A673 (cell line): ENCODE data around the gene TMEM270. TPM values are rescaled to one million over a fixed set of nuclear protein-coding genes. Genes with fewer than 3 reads are reported as not detected.

ENCODE experiments used
- BruUV-seq: library from RNA; stranded (reverse); fragments of 400-500 nt; replicated peaks from 2 replicates; lab custom pipeline; 2021; lab: Mats Ljungman, UMichigan
- CTCF ChIA-PET: fragments of 300-600 bp; sonication (Branson Sonifier 250); formaldehyde crosslinking; loops from one replicate; lab custom pipeline; 2022; ENCODE audit warnings: antibody characterized with exemption; lab: Charles Lee
- POLR2A ChIA-PET: fragments of 300-600 bp; sonication (Branson Sonifier 250); formaldehyde crosslinking; loops from one replicate; lab custom pipeline; 2022; ENCODE audit warnings: antibody characterized with exemption; ENCODE audit not compliant: low non-redundant PET; lab: Charles Lee
- DNase-seq: peaks from one replicate; pipeline ENCODE4 v3.0.0-alpha.2; 2015; ENCODE audit warnings: low spot score
- H3K27ac ChIP-seq: fragments of 200-600 bp; sonication (generic); 2 replicates; pipeline ENCODE4 v1.5.1; 2016; ENCODE audit warnings: mixed run types, low read depth, mild to moderate bottlenecking, mixed read lengths, antibody characterized with exemption, low read length; ENCODE audit not compliant: poor library complexity, severe bottlenecking
- H3K27me3 ChIP-seq: fragments of 200-600 bp; sonication (generic); replicated peaks from 2 replicates; pipeline ENCODE4 v1.6.1; 2017; ENCODE audit warnings: mixed run types, low read depth, mild to moderate bottlenecking, mixed read lengths, antibody characterized with exemption, low read length; ENCODE audit not compliant: insufficient read depth, poor library complexity
- H3K36me3 ChIP-seq: fragments of 200-600 bp; sonication (generic); 2 replicates; pipeline ENCODE4 v1.6.1; 2016; ENCODE audit warnings: mixed run types, mild to moderate bottlenecking, mixed read lengths, antibody characterized with exemption, low read length; ENCODE audit not compliant: insufficient read depth, poor library complexity, severe bottlenecking
- H3K4me1 ChIP-seq: fragments of 200-600 bp; sonication (generic); 2 replicates; pipeline ENCODE4 v1.6.1; 2017; ENCODE audit warnings: mixed run types, mild to moderate bottlenecking, mixed read lengths, antibody characterized with exemption, low read length; ENCODE audit not compliant: insufficient read depth, poor library complexity, severe bottlenecking
- H3K4me3 ChIP-seq: fragments of 200-600 bp; sonication (generic); 2 replicates; pipeline ENCODE4 v1.5.1; 2016; ENCODE audit warnings: low read depth, mixed run types, mild to moderate bottlenecking, mixed read lengths, low read length; ENCODE audit not compliant: poor library complexity, severe bottlenecking
- H3K9me3 ChIP-seq: fragments of 200-600 bp; sonication (generic); 2 replicates; pipeline ENCODE4 v1.6.1; 2016; ENCODE audit warnings: mixed run types, low read depth, mild to moderate bottlenecking, mixed read lengths, antibody characterized with exemption, low read length; ENCODE audit not compliant: poor library complexity, severe bottlenecking
- EZH2 ChIP-seq: fragments of 200-600 bp; sonication (generic); IDR thresholded peaks from 2 replicates; pipeline ENCODE4 v1.6.1; 2017; ENCODE audit warnings: borderline replicate concordance, low read depth, mild to moderate bottlenecking, mixed read lengths, antibody characterized with exemption, low read length; ENCODE audit not compliant: poor library complexity, severe bottlenecking
- intact Hi-C: fragments of 100-400 bp; cut with micrococcal nuclease; formaldehyde crosslinking; loops from one replicate; pipeline ENCODE4 v1.10.0; 2022; ENCODE audit not compliant: unreplicated experiment
- total RNA-seq: library from RNA; stranded (reverse); gene quantifications from 2 replicates; pipeline ENCODE4 v1.2.3, GENCODE V29; 2021
- TF ChIP-seq, protein P1 (sequence below): fragments of 300-800, 200-600 bp; sonication (generic); conservative IDR thresholded peaks from 2 replicates; pipeline ENCODE4 v1.5.1; 2017; ENCODE audit warnings: low read depth, mild to moderate bottlenecking, antibody characterized with exemption, low read length, moderate library complexity, mixed read lengths

The TMEM270 gene
- total RNA-seq, 1 experiment from 2014 or later: not detected

DNA sequence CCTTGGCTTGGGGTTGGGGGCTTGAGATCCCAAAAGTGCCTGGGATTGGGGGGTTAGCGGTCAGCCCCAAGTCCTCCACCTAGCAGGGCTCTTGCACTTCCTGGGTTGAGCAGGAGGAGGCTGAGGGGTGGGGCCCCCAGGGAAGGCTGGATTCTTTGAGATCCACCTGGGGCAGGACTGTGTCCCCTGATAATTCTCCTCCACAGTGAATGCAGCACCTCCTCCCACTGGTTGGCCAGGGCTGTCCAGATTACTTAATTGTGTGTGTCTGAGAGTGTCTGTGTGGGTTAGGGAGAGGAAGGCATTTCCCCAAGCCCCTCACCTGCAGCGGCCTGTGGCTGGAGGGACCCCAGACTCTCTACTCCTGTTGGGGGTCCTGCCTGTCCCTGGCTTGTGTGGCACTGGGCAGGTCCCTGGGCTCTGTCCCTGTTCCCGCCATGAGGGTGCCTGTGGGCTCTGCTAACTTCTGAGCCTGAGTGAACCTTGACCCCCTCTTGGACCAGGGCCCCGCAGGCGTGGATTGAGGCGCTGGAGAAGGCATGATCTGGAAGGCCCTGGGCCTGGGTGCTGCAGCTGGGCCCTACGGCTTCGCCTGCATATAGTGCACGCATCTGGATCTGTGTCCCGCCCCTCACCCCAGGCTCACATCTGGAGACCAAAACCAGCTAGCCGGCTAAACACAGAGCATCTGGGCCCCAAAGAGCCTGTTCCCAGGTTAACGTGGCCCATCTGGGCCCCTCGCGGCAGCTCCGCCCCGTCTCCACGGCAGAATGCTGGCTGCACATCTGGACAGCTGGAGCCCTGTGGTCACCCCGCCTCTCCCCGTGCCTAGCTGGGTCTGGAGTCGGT is 10.4 kb downstream of the TMEM270 start:
- TF ChIP-seq, protein P1, sequence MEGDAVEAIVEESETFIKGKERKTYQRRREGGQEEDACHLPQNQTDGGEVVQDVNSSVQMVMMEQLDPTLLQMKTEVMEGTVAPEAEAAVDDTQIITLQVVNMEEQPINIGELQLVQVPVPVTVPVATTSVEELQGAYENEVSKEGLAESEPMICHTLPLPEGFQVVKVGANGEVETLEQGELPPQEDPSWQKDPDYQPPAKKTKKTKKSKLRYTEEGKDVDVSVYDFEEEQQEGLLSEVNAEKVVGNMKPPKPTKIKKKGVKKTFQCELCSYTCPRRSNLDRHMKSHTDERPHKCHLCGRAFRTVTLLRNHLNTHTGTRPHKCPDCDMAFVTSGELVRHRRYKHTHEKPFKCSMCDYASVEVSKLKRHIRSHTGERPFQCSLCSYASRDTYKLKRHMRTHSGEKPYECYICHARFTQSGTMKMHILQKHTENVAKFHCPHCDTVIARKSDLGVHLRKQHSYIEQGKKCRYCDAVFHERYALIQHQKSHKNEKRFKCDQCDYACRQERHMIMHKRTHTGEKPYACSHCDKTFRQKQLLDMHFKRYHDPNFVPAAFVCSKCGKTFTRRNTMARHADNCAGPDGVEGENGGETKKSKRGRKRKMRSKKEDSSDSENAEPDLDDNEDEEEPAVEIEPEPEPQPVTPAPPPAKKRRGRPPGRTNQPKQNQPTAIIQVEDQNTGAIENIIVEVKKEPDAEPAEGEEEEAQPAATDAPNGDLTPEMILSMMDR: no peak
- no peak for TF ChIP-seq EZH2
- no peaks in the 10 kb centered on the region for H3K9me3 ChIP-seq
- BruUV-seq: no TSS peak
- DNase-seq: no peak
- H3K36me3 ChIP-seq: no peaks in the 10 kb centered on the region
- H3K4me3 ChIP-seq: no peak overlapping the region
- ChIA-PET POLR2A (no interaction called here), CTCF (no interaction called here)
- H3K4me1 ChIP-seq: peaks cover 4% of the 10 kb centered on the region
- intact Hi-C loops: no loop called here
- H3K27me3 ChIP-seq: no peaks in the 10 kb centered on the region
- no peak overlapping the region for H3K27ac ChIP-seq

DNA sequence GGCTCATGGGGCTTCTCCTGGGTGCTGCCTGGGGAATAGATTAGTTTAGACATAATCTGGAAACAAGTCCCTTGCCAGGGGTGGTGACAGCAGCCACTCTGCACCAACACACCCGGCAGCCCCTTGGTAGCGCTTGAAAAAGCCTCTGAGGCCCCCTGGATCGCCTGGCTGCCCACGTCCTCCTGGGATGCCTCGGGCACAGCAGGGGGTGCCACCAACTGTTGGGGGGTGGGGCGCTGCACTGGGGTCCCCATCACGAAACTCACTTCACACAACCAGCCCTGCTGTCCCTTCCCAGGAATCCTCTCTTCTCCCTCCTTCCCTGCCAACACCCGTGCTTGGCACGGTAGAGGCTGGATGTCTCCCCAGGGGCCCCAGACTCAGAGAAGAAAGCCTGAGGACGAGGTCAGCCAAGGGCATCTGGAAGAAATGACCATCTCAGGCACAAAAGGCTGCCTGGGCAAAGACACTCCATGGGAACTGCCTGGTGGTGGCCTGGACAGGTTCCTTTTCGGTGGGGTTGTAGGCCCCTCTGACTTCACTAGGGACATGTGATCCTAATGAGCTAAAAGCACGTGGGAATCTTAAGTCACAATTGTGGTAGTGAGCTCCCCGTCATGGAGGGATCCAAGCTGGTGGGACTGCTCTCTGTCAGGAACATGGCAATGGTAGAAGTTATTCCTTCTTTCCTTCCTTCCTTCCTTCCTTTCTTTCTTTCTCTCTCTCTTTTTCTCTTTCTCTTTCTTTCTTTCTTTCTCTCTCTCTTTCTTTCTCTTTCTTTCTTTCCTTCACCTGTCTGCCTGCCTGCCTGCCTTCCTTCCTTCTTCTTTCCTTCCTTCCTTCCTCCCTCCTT is 11.3 kb downstream of the TMEM270 start:
- POLR2A ChIA-PET: no interaction called here
- CTCF ChIA-PET: no interaction called here
- TF ChIP-seq EZH2: no peak
- TF ChIP-seq, protein P1: no peak
- BruUV-seq: no TSS peak
- Histone ChIP-seq H3K27me3 (no peaks in the 10 kb centered on the region), H3K36me3 (no peaks in the 10 kb centered on the region), H3K27ac (no peak overlapping the region), H3K9me3 (no peaks in the 10 kb centered on the region), H3K4me1 (peaks cover 4% of the 10 kb centered on the region), H3K4me3 (no peak overlapping the region)
- no peak for DNase-seq
- intact Hi-C loops: no loop called here

DNA sequence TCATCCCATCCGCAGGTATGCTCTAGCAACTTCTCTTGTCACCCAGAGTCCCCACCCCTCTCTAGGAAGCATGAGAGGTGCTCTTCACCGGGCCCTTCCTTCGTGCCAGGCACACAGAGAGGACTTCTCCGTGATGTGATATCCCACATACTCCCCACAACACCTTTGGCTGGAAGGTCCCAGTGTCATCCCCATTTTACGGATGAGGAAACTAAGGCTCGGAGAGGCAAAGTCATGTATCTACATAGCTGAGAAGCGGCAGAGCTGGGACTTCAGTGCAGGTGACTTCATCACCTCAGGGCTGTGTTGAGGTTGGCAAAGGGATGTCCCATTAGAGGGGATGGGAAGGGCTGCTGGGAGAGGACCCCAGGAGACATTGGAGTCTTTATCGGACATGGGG is 15.4 kb downstream of the TMEM270 start:
- TF ChIP-seq, protein P1: no peak
- Histone ChIP-seq H3K4me1 (peaks cover 4% of the 10 kb centered on the region), H3K27ac (no peak overlapping the region), H3K36me3 (no peaks in the 10 kb centered on the region), H3K4me3 (no peak overlapping the region), H3K9me3 (no peaks in the 10 kb centered on the region), H3K27me3 (peaks cover 15% of the 10 kb centered on the region)
- BruUV-seq: no TSS peak
- ChIA-PET POLR2A (no interaction called here), CTCF (no interaction called here)
- no peak for DNase-seq
- intact Hi-C loops: no loop called here
